NCI-H1694 treated with DMSO at 0.1 percent for 48 hours (cell line): Measurements from ENCODE around the gene GRIP1.

Experiments used
- DNase-seq: peaks from one replicate; lab custom pipeline; 2025; lab: John Stamatoyannopoulos, UW

The GRIP1 gene

DNA sequence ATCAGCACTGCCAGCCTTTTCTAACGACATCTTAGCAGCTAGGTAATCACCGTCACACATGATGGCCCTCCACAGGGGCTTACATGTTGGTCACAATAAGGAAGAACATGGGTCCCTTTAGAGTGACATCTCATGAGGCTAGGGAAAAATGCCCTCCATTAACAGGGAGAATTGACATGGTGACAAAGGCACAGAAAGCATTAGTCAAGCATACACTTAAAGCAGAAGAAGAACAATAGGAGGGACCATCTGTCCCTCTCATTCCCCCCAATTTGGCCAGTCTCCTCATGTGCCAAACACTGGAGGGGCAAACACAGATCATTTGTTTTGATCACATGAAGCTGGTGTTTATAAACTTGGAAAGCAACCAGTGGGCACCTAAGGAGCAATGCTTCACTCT is 78.0 kb downstream of the GRIP1 start:
- no peak for DNase-seq

DNA sequence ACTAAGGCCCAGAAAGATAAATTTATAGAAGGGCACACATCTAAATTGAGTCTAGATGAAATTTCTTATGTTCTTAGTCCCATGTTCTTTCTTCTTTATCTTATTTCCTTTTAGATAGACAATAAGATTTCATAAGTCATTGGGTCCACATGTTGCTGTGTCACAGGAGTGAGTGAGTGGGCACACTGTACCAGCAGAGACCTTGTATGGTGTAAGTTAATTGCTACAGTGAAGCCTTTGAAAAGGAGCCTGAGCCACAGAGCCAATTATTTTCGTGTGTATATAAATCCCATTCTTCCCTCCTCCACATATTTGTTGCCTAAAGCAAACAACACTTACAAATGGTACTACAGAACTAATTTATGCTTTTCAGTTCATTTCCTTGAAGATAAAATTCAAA is 79.1 kb downstream of the GRIP1 start:
- DNase-seq: no peak

DNA sequence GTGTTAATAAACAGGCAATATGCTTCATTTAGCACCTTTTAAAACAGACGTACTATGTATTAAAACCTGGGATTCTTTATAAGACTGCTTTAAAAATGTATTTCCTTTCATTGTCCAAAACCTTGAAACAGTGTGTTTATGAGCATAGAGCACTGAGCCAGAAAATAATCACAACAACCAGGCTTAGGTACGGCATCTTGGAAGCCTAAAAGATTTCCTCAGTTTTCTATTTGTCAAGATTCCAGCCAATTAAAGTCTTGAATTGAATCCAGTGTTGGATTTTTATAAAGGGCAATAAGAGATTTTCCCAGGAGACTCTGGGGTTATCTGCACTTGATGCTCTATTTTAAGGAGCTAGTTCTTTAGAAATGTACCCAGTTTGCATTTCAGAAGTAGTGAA is 80.3 kb downstream of the GRIP1 start:
- DNase-seq: no peak

DNA sequence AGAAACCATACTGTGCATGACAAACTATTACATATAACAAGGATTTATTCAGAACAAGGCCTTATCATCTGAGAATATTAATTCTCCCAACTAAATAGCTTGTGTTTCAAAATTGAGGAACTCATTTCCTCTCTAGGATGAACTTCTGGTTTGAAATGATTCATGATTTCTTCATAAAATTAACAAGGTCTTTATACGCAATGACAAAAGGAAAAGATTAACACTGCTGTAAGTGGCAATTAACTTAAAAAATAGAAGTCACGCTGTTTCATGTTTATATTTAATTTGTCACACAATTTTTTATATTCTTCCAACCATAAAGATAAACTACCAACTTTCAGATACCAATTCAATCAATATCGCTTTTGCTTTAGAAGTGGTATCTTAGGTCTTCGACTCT is 80.8 kb downstream of the GRIP1 start:
- DNase-seq: no peak

DNA sequence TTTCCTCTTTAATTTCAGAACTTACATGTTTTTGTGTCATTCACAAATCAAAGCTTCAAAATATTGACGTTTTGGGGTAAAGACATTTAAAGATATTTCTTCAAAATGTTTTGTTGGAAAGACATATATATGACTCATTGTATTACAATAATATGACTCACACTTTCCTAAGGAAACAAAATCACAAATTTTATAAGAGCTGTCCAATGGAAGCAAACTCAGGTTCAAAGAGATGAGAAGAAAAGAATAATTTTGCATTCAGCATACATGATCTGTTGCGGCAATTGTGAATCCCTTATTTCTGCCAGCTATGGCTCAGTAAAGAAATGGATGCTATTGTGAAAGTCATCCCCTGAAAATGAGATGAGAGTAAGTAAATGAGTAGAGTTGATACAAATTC is 82.7 kb downstream of the GRIP1 start:
- DNase-seq: no peak

DNA sequence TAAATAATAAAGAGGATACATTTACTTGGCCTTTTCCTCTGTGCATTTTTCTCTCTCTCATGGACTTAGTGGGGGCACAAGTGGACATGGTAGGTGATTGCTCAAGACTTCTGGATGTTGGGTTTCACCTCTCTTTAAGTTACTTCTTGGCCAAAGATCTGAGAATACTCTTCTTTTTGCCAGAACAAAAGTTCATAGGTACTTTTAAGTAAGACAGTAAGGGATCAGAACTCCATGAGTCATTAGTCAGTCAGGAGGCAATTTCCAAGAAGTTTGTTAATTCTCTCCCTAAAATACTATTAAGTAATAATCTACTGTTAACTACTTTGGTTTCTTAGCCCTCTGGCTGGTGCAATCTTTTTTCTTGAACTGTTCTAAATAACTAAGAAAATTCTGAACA is 84.2 kb downstream of the GRIP1 start:
- no peak for DNase-seq

DNA sequence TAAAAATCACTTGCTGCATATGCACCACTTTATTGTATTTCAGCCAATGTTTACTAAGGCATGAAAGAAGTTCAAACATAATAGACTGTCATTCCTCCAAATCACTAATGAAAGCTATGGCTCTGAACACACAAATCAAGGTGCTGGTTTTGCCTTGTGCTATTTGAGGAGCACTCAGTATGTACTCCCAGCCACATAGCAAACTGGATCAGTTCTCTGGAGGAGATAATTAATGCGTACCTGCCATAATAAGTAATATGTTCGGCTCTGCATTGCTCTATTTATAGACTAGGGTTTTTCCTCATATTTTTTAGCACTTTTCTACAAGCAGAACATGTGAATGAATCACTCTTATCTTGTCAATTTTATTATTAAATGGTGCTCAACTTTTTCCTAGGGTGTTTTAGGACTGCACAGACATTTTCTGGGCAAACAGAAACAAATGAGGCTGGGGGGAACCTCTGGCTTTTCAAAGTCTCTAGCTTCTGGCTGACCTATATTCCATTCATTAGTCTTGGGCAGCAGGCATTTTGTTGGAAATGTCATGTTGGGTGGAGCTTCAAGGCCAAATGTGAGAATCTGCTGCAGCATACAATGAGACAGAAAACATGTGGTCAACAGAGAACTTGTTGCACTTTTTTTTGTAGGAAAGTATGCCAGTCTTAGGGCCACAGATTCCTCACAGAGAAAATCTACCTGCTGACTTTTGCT is 88.4 kb downstream of the GRIP1 start:
- DNase-seq: no peak

DNA sequence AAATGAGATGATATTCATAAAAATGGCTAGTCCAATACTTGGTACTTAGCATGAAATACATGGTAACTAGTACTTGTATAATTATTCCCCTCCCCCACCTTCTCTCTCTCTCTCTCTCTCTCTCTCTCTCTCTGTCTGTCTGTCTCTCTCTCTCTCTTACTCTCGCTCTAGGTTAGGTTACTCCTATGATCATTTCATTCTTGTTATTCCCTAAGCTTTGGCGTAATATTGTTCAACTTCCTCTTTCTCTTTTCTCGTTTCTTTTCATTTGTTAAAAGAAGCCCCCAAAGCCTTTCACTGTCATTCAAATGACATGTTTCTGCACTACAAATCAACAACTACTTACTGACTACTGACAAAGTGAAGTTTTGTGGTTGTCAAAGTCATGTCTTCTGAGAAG is 89.8 kb downstream of the GRIP1 start:
- no peak for DNase-seq

DNA sequence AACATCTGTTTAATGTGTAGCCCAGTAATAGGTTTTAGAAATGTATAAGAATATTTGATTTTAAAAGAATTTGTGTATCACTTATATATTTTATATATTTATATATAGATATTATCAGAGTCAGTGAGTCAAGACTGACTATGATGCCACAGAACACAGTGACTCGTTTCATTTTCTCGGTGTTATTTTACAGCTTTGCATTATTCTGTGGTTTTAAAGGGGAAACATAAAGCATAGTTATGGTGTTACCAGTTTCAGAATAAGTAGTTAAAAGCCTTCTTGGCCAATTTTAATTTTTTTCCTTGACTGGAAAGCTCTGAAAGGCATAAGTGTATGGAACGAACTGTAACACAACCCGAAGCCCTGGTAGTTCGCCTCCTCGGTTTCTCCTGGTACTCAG is 91.0 kb downstream of the GRIP1 start:
- no peak for DNase-seq

DNA sequence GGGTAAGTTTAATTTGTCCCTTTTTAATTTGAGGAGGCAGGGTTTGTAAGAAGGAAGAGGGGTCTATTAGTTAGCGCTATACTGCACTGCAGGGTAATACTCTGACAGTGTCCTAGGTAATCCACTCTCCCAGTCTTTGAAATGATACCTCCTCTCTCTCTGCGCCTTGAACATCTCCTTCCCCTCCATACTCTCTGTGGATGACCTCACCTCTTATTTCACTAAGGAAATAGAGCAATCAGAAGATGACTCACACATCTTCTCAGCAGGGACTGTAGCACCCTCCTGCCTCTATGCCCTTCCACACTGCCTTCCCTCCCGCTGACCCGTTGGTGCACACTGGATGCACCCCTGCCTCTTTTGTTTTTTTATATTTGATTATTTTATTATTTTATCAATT is 94.2 kb downstream of the GRIP1 start:
- DNase-seq: no peak

DNA sequence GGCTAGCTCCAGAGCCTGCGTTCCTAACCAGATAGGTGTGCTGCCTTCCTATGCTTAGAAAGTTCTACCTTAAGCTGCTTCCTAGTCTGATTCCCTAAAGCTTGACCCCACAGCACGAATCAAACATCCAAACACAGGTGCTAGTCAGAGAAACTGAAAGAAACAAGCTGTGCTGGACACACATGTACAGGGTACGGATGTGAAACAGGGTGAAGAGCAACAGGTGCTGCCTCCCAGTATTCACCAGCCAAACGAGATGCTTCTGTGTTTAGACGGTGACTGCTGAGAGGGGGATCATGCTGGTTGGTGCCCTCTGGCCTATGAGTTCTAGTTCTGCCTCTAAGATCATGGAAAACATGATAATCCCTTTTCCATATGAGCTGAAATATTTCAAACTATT is 105.3 kb downstream of the GRIP1 start:
- DNase-seq: no peak

DNA sequence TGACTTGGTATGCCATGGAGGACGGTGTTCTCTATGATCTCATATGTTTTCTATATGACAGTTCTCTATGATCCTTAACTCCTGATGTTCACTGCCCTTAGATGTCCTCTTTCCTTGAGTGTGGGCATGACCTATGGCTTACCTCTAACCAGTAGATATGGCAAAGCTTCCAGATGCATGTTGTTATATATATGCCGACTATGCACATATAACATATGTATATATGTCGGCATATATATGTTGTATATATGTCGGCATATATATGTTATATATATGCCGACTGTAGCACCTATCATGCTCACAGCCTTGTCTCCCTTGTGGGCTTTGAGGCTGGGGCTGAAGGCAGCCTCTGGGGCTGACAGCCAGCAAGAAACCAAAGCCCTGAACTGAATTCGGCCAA is 106.0 kb downstream of the GRIP1 start:
- DNase-seq: no peak

DNA sequence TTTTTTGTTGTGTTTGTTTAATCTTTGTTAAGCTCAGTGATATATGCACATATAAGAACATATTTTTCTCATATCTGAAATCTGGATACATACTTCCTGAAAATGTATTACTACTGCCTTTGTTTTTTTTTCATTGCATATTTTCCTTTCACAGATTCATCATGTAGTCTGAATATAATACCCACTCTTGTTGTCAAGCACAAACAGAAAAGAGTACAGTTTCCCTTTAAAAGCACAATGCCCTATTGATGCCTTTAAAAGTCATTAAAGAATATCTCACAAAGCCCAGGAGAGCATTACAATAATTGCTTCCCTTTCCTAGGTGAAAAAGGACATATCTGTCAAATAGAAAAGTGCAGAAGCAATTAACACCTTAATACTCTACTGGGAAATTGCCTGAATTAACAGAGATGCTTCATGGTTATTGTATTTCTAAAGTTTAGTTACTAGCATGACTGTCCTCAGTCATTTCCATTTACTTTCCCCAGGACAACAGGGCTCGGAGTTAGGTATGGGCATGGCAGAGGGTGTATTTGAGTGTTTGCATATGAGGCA is 107.4 kb downstream of the GRIP1 start:
- no peak for DNase-seq

DNA sequence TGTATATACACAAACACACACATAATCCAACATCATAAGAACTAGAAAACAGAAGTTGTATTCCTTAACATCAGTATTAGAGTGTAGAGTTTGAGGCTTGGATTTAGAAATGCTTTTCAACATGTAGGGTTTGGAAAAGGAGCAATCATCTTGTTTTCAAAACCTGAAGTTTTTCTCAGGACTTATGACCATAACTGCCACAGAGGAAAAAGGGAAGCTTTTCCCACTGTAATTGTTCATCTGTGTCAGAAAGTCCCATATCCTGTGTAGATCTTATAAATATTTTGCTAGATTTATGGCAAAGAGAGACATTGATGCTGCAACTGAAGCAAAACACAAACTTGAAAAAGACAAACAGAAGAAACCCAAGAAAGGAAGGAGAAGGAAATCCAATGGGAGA is 115.7 kb downstream of the GRIP1 start:
- no peak for DNase-seq

DNA sequence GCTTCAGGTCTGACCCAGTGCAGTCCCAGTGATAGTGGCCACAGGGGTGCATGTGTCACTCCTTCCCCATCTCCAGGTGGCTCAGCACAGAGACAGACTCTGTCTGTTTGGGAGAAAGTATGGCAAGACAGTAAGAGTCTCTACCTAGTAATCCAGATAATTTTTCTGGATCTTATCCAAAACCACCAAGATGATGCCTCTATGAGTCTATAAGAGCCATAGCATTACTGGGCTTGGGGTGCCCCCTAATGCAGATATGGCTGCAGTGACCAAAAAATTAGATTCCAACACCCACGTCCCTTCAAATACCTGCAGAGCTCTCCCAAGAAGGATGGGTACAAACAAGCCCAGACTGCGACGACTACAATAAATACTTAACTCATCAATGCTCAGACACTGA is 123.8 kb downstream of the GRIP1 start:
- DNase-seq: no peak

DNA sequence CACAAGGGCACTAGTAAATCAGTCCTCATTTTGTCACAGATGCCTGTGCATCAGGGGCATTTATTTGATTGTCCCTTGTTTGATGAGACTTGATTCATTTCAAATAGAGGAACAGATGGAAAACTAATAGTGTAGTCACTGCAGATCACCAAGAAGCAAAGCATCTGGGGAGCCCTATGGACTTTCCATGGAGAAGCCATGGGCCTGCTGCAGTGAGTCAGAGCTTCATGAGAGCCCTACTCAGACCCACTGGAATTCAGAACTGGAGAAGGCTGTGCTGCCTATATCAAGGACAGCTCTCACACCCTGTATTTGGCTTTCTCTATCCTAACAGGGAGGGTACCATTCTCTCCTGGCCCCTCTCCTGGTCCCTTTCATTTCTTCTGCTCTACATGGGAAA is 126.2 kb downstream of the GRIP1 start:
- no peak for DNase-seq

DNA sequence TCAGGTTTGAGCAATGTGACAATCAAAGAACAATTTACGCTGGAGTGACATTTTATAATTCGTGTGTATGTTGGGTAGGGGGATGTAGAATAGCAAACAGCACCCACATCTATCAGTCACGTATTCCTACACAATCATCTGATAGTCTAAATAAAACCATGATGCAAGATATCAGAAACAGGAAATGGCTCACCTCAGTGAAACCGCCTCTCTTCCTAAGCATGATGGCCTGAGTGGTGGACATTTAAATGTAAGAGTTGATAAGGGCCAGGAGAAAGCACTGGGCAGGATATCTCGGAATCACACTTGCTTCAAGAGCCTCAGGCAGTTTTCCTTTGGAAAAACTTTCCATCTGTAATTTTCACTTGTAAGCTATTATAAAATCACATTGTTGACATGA is 128.2 kb downstream of the GRIP1 start:
- DNase-seq: no peak

DNA sequence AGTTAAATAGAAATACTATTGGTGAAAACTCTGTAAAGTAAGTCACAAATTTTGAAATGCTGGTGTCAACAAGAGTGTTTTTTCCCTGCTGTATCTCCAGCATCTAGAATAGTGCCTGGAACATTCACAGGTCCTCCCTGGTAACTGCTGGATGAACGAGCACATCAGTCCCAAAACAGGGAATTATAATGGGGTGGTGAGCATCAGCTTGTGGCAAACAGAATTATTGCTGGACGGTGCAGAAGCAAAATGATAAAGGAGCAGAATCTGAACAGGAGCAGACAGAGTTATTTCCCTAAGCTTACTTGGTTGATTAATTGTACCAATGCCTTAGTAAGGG is 129.9 kb downstream of the GRIP1 start:
- DNase-seq: no peak

DNA sequence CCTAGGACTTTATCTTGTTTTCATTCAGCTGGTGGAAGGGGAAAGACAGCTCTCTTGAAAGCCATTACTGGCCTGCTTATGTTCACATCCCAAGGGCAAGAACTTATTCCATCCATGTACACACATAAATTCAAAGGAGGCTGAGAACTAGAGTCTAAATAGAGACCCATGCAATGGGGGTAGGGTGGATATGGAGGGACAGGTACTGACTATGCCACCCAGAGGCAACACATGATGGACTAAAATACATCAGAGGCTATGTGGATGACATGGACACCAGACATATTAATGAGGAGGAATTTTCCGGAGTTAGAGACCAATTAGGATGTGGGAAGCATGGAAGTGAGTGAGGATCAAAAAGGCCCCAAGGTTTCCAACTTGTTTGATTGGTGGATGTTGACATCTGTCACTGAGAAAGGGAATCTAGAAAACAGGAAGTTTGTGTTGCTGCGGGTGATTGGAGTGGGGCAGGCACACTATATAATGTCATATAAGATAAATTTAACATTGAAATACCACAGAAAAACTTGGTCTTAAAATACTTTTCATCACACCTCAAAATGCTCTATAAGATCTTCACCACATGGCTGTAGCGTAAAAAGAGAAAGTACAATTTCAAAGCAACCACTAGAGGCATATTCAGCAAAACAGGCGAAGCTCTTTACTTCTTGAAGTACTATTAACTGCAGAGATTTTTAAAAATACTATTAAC is 130.4 kb downstream of the GRIP1 start:
- DNase-seq: no peak

DNA sequence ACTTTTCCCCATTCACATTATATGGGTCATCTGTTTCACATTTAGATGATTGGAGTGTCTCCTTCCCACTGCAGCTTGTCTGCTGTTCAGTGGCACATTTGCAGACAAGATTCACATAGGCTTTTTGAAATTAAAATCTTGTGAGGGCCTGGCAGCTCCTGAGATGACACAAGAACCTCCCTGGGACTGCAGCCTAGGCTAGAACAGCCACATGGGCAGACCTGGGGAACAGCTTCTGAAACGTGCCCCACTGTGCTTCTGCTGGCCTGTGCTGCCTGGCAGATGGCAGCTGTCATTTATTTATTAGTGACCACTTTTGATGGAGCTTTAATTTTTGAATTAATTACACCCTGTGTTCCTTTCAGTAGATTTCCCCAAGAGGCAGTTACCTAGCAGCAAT is 137.4 kb downstream of the GRIP1 start:
- no peak for DNase-seq

DNA sequence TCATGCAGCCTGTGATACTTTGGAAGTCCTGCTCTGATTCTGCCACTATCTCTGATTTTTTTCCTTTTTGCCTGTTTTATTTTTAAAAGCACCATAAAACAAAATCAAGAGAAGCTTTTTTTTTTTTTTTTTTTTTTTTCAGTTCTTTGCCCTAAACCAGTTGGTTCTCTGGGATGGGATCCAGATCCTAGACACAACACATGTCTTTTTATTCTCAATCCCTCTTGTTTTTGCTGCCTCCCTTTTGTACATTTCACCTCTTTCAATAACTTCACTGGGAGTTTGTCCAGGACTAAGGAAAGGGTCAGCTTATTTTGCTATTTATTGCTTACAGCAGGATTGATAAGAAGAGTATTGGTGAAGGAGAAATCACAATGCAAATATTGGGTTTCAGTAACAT is 139.4 kb downstream of the GRIP1 start:
- peak; percentile 52 for DNase-seq

DNA sequence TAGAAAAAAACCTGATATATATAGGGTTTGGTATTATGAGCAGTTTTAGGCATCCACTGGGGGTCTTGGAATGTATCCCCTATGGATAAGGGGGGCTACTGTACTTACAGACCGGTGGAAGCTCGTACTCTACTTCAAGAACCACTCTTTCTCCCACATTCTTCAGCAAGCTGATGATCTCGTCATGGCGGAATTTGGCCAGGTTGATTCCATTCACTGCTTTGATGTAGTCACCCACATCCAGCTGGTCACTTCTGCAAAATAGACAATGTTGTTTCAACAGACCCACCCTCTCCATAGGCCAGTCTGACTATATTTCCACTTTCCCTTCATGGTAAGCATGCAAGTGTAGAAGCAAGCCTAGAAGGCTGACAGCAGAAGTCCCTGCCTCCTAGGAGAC is 139.9 kb downstream of the GRIP1 start:
- DNase-seq: no peak

DNA sequence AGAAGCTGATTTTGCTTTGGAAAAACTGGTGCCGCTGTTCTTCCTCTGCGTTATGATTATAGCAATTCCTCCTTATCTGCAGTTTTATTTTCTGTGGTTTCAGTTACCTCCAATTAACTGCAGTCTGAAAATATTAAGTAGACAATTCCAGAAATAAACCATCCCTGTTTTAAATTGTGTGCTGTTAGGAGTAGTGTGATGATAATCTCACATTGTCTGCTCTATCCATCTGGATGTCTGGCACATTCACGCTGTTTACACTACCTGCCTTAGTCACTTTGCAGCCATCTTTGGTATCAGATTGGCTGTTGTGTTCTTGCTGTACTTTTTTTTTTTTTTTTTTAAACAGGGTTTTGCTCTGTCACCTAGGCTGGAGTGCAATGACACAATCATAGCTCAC is 141.0 kb downstream of the GRIP1 start:
- peak; percentile 62 for DNase-seq

DNA sequence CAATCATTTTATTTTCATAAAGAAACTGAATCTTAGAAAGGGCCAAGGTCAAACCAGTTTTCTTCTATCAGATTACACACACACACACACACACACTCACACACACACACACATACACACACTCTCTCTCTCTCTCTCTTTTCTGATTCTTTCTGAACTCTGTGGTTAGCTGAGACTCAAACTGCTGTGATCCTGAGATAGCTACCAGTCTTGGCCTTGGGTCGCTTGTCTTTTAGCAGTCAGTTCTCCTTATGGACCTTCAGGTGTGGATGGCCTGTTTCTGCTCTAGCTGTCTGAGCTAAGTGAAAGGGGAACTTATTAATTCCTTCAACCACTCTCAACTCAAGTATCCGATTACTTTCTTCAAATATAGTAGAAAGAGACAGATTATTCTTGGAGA is 145.1 kb downstream of the GRIP1 start:
- DNase-seq: no peak
